Ovary (tissue), 3 donors: ENCODE results near the gene RAP1GAP.

ENCODE experiments used
- EP300 ChIP-seq: sonication (generic); formaldehyde crosslinking; IDR thresholded peaks from one replicate; pipeline ENCODE4 v1.6.1; 2017; ENCODE audit warnings: antibody characterized with exemption
- POLR2A ChIP-seq: fragments of 450-650 bp; IDR thresholded peaks from one replicate; pipeline ENCODE4 v1.6.1; 2017; ENCODE audit warnings: antibody characterized with exemption, mild to moderate bottlenecking, moderate library complexity
- TF ChIP-seq, protein P1 (sequence below), 3 donors: fragments of 450-650 bp in 2 of 3; fragments of 200-600 bp in 1 of 3; IDR thresholded peaks; one replicate each; pipeline versions ENCODE4 v1.5.1 to v1.8.0; 2016 to 2022; ENCODE audit warnings: antibody characterized with exemption in 3 of 3, mild to moderate bottlenecking in 1 of 3
- donor health status: DM: no; HTN: no; CAD: no.

DNA sequence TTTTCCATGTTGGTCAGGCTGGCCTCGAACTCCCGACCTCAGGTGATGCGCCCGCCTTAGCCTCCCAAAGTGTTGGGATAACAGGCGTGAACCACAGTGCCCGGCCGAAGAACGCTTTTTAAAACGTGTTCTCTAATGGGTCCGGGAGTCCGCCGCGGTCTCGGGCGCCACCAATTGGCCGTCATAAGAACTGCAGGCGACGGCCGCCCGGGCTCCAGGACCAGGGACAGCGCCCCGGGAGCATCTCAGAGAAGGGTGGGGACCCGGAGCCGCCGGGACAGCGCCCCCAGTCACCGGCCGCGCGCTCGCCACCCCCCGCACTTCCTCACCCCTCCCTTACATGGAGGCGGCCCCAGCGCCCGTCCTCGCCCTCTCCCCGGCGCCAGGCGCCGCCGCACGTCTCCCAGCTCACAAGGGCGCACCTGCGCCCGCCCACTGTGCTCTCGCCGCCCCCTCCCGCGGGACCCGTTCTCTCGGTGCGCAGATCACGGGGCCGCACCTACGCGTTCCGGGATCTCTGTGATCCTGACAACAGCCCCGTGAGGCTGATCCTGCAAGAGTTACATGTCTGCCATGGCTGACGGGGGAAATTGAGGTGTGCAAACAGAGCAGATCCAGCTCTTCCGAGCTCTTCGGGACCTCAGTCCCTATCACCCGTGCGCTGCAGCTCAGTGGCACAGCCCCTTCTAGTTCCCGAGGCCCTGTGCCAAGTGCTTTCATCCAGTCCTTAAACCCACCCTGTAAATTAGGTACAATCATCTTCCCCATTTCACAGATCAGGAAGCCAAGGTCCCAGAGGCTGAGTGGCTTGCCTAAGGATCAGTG lies 9.8 kb downstream of the RAP1GAP start:
- TF ChIP-seq, protein P1, sequence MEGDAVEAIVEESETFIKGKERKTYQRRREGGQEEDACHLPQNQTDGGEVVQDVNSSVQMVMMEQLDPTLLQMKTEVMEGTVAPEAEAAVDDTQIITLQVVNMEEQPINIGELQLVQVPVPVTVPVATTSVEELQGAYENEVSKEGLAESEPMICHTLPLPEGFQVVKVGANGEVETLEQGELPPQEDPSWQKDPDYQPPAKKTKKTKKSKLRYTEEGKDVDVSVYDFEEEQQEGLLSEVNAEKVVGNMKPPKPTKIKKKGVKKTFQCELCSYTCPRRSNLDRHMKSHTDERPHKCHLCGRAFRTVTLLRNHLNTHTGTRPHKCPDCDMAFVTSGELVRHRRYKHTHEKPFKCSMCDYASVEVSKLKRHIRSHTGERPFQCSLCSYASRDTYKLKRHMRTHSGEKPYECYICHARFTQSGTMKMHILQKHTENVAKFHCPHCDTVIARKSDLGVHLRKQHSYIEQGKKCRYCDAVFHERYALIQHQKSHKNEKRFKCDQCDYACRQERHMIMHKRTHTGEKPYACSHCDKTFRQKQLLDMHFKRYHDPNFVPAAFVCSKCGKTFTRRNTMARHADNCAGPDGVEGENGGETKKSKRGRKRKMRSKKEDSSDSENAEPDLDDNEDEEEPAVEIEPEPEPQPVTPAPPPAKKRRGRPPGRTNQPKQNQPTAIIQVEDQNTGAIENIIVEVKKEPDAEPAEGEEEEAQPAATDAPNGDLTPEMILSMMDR (IDR thresholded peaks at IDR 0.05), result peak; percentile 71 to 89 (median 72)
- TF ChIP-seq POLR2A (no peak), EP300 (no peak)
